K562 (cell line): ENCODE results near the gene ST8SIA1. TPM values are rescaled to one million over a fixed set of nuclear protein-coding genes. Genes with fewer than 3 reads are reported as not detected.

Experiments
- ATAC-seq: fragments of 200-7000 bp; cut with Tn5 transposase; 3 replicates; pipeline ENCODE4 v1.9.1; 2020; ENCODE audit warnings: moderate library complexity
- BruUV-seq: library from RNA; stranded (reverse); fragments of 400-500 nt; replicated peaks from 2 replicates; lab custom pipeline; 2021; lab: Mats Ljungman, UMichigan
- CTCF ChIA-PET: fragments of 300-600 bp; formaldehyde crosslinking; extraction: SDS; loops from one replicate; lab custom pipeline; 2021; ENCODE audit warnings: low intra/inter-chr PET ratio; lab: Yijun Ruan, JAX
- POLR2A ChIA-PET: fragments of 300-600, 350-650 bp; sonication (Branson Sonifier 250); formaldehyde crosslinking; extraction: SDS; loops from one replicate; lab custom pipeline; 2021; ENCODE audit warnings: antibody characterized with exemption, inconsistent platforms; lab: Yijun Ruan, JAX
- DNase-seq, 4 experiments: peaks; one replicate each; pipeline versions ENCODE4 v3.0.0 to v3.0.0-alpha.2; 2011 to 2018; ENCODE audit warnings: low spot score in 3 of 4, mixed read lengths in 3 of 4; ENCODE audit errors: extremely low read depth in 1 of 4
- FAIRE-seq: peaks from 2 replicates; lab custom pipeline; 2011; peaks lifted over from hg19 to GRCh38; lab: Jason Lieb, UNC
- H2AFZ ChIP-seq: 2 replicates; pipeline ENCODE4 v1.6.0; 2011; ENCODE audit warnings: low read depth, low read length, control low read depth, inconsistent platforms
- H3K27ac ChIP-seq: fragments of 200-600 bp; 3 replicates; pipeline ENCODE4 v1.8.0; 2011; ENCODE audit warnings: low read depth, mild to moderate bottlenecking, control low read depth, inconsistent platforms, low read length, moderate library complexity, mixed read lengths; ENCODE audit errors: extremely low read depth
- H3K27me3 ChIP-seq, 2 experiments: fragments of 300-600 bp in 1 of 2; 2 replicates in 1 of 2; 3 replicates in 1 of 2; pipeline versions ENCODE4 v1.6.0 to v1.8.0; 2011; ENCODE audit warnings: inconsistent platforms in 2 of 2, low read length in 2 of 2, mild to moderate bottlenecking in 1 of 2, mixed read lengths in 1 of 2, moderate library complexity in 1 of 2; ENCODE audit not compliant: control insufficient read depth in 2 of 2, insufficient read depth in 2 of 2
- H3K36me3 ChIP-seq: fragments of 300-600 bp; 3 replicates; pipeline ENCODE4 v1.8.0; 2011; ENCODE audit warnings: mild to moderate bottlenecking, low read length, inconsistent platforms; ENCODE audit not compliant: control insufficient read depth, insufficient read depth
- H3K4me1 ChIP-seq, 2 experiments: fragments of 200-600 bp in 1 of 2; replicated peaks in 1 of 2; 2 replicates in 1 of 2; 3 replicates in 1 of 2; pipeline versions ENCODE4 v1.5.1 to v1.8.0; 2011; ENCODE audit warnings: inconsistent platforms in 2 of 2, low read length in 2 of 2, mild to moderate bottlenecking in 1 of 2, mixed read lengths in 1 of 2, moderate library complexity in 1 of 2; ENCODE audit not compliant: control insufficient read depth in 2 of 2, insufficient read depth in 2 of 2
- H3K4me2 ChIP-seq: 2 replicates; pipeline ENCODE4 v1.6.1; 2011; ENCODE audit warnings: low read length, control low read depth, inconsistent platforms, mixed read lengths; ENCODE audit not compliant: insufficient read depth
- H3K4me3 ChIP-seq: fragments of 200-600 bp; sonication (generic), shearing (Covaris generic); 2 replicates; pipeline ENCODE4 v1.5.1; 2016; ENCODE audit warnings: control low read depth, inconsistent platforms
- H3K79me2 ChIP-seq: fragments of 200-600 bp; 3 replicates; pipeline ENCODE4 v1.8.0; 2011; ENCODE audit warnings: low read length, inconsistent platforms; ENCODE audit not compliant: control insufficient read depth, insufficient read depth
- H3K9ac ChIP-seq, 2 experiments: 2 replicates each; pipeline versions ENCODE4 v1.6.0 to v1.6.1; 2011; ENCODE audit warnings: low read depth in 2 of 2, low read length in 2 of 2, control low read depth in 1 of 2, inconsistent platforms in 1 of 2, mild to moderate bottlenecking in 1 of 2, mixed read lengths in 1 of 2; ENCODE audit not compliant: insufficient read depth in 1 of 2
- H3K9me1 ChIP-seq: one replicate; pipeline ENCODE4 v1.6.0; 2011; ENCODE audit warnings: inconsistent platforms, mild to moderate bottlenecking, low read length, moderate library complexity; ENCODE audit not compliant: control insufficient read depth, insufficient read depth
- H3K9me3 ChIP-seq: replicated peaks from 2 replicates; pipeline ENCODE4 v1.5.1; 2011; ENCODE audit warnings: low read depth, low read length, inconsistent platforms; ENCODE audit not compliant: control insufficient read depth, insufficient read depth
- H4K20me1 ChIP-seq: replicated peaks from 2 replicates; pipeline ENCODE4 v1.6.1; 2011; ENCODE audit warnings: low read length, inconsistent platforms, mixed read lengths; ENCODE audit not compliant: control insufficient read depth, insufficient read depth
- CEBPG ChIP-seq, 3 experiments: fragments of 200-800 bp in 1 of 3; sonication (Bioruptor generic) in 1 of 3; sonication (generic) in 1 of 3; formaldehyde crosslinking in 1 of 3; IDR thresholded peaks in 2 of 3; conservative IDR thresholded peaks in 1 of 3; 2 replicates each; pipeline versions ENCODE4 v1.6.1 to v1.8.0; 2016 to 2022; ENCODE audit warnings: missing compliant biosample characterization in 2 of 3, missing genetic modification characterization in 2 of 3, mild to moderate bottlenecking in 1 of 3, missing genetic modification reagents in 1 of 3
- DDX20 ChIP-seq: fragments of 450-650 bp; IDR thresholded peaks from 2 replicates; pipeline ENCODE4 v1.6.1; 2016; ENCODE audit warnings: missing genetic modification characterization, low read depth, mild to moderate bottlenecking, missing compliant biosample characterization, moderate library complexity
- ETV1 ChIP-seq: fragments of 450-650 bp; conservative IDR thresholded peaks from 2 replicates; pipeline ENCODE4 v1.6.1; 2016; ENCODE audit warnings: missing genetic modification characterization, control low read depth, low read depth, missing compliant biosample characterization
- HDAC6 ChIP-seq: IDR thresholded peaks from 2 replicates; pipeline ENCODE4 v1.6.1; 2012; ENCODE audit warnings: low read depth, mild to moderate bottlenecking, control low read depth, inconsistent platforms, low read length, moderate library complexity
- ILK ChIP-seq: fragments of 450-650 bp; IDR thresholded peaks from 2 replicates; pipeline ENCODE4 v1.6.1; 2016; ENCODE audit warnings: missing genetic modification characterization, low read depth, mild to moderate bottlenecking, missing compliant biosample characterization, moderate library complexity, borderline replicate concordance
- KHSRP ChIP-seq: fragments of 450-650 bp; IDR thresholded peaks from 2 replicates; pipeline ENCODE4 v1.6.1; 2017
- NFIX ChIP-seq: fragments of 250-450 bp; sonication (Bioruptor Pico); IDR thresholded peaks from 2 replicates; pipeline ENCODE4 v1.4.0; 2020; ENCODE audit warnings: low read depth, mild to moderate bottlenecking, moderate library complexity
- SIRT6 ChIP-seq: IDR thresholded peaks from one replicate; pipeline ENCODE4 v1.6.1; 2012; ENCODE audit warnings: low read depth, mild to moderate bottlenecking, control low read depth, inconsistent platforms, low read length, moderate library complexity
- SMAD4 ChIP-seq: fragments of 250-450 bp; sonication (Bioruptor Pico); conservative IDR thresholded peaks from 2 replicates; pipeline ENCODE4 v1.8.0; 2021; ENCODE audit warnings: inconsistent platforms, mild to moderate bottlenecking, moderate library complexity
- SRSF9 ChIP-seq: fragments of 200-400 bp; formaldehyde crosslinking; IDR thresholded peaks from 2 replicates; pipeline ENCODE4 v1.6.1; 2017; ENCODE audit warnings: low read depth, low read length, borderline replicate concordance
- WGBS: fragments of 100-300 bp; shearing (Covaris generic); methylation state at CpG from one replicate; pipeline ENCODE4 v1.1.6; 2016; ENCODE audit warnings: low coverage, mixed read lengths; ENCODE audit not compliant: insufficient coverage; ENCODE audit errors: missing lambda C conversion rate; 5-methylcytosine and 5-hydroxymethylcytosine counted together
- in situ Hi-C: fragments of 300-500 bp; cut with MboI; formaldehyde crosslinking; loops from 4 replicates; pipeline ENCODE4 v1.15.0; 2018; ENCODE audit warnings: inconsistent platforms, mixed read lengths
- intact Hi-C: fragments of 100-400 bp; cut with micrococcal nuclease; formaldehyde crosslinking; loops from 2 replicates; pipeline ENCODE4 v1.14.2; 2022
- polyA plus RNA-seq, 8 experiments: library from polyadenylated mRNA; depleted of rRNA in 4 of 8; stranded (reverse) in 5 of 8; unstranded in 3 of 8; fragments of >200 nt; fragmentation: Nextera tagmentation in 2 of 8; fragmentation: Illumina TruSeq in 1 of 8; extraction: Ambion mirVana in 2 of 8; extraction: Trizol in 1 of 8; gene quantifications; 2 replicates each; pipeline versions ENCODE4 v1.2.1 to v1.2.3, GENCODE V29; 2011 to 2014; ENCODE audit warnings: inconsistent platforms in 1 of 8, missing spikeins in 1 of 8
- total RNA-seq, 7 experiments: library from RNA; depleted of rRNA in 6 of 7; stranded (reverse); fragments of >200 nt in 6 of 7; fragmentation: Illumina TruSeq in 2 of 7; extraction: Trizol in 2 of 7; gene quantifications; 2 replicates each; pipeline versions ENCODE4 v1.2.1 to v1.2.3, GENCODE V29; 2011 to 2021; ENCODE audit warnings: low replicate concordance in 1 of 7

ST8SIA1 gene
- total and polyA plus RNA-seq, 9 of the 15 experiments (the other 6 are each of a cell fraction or from before 2014, with no cell fraction given), result 0.86 to 26.3 (median 4.3) TPM

GRCh38 chr12:22230280-22230794, 104.2 kb downstream of the ST8SIA1 start:
- DNase-seq (no peak), ATAC-seq (no peak), FAIRE-seq (no peak)
- Histone ChIP-seq H2AFZ (no peak overlapping the region), H3K4me3 (no peak overlapping the region), H4K20me1 (no peaks in the 10 kb centered on the region), H3K79me2 (no peaks in the 10 kb centered on the region), H3K27me3 (no peaks in the 10 kb centered on the region), H3K9me3 (no peaks in the 10 kb centered on the region), H3K27ac (no peak overlapping the region), H3K9me1 (no peaks in the 10 kb centered on the region), H3K9ac (no peak overlapping the region), H3K36me3 (no peaks in the 10 kb centered on the region), H3K4me2 (no peak overlapping the region), H3K4me1 (no peaks in the 10 kb centered on the region)
- POLR2A ChIA-PET, result no interaction called here
- WGBS, result 0% methylated on average over 2 of the region's 2 CpGs
- in situ Hi-C loops (no loop called here), intact Hi-C loops (no loop called here)
- CTCF ChIA-PET, result no interaction called here
- TF ChIP-seq SRSF9 (no peak), KHSRP (no peak), SMAD4 (no peak), NFIX (CRISPR knock-in tag) (no peak), HDAC6 (no peak), CEBPG (CRISPR knock-in tag; IDR thresholded peaks at IDR 0.05) (no peak), CEBPG (tag; conservative IDR thresholded peaks at IDR 0.05 in 1 of 2, IDR thresholded peaks at IDR 0.05 in 1 of 2) (no peak), ILK (no peak), SIRT6 (no peak), DDX20 (tag) (no peak), ETV1 (tag) (no peak)
- BruUV-seq, result no TSS peak
